ENCODE data around the gene C4A. TPM values are rescaled to one million over a fixed set of nuclear protein-coding genes. Genes with fewer than 3 reads are reported as not detected.
A peak's percentile ranks its signal among the peaks of the same experiment; 100 is the strongest.

The C4A gene
- total and polyA plus RNA-seq, 2 donors (not counting 1 experiment from before 2014, with no cell fraction given) = 21.1 to 25.2 TPM

- TF ChIP-seq, protein P1, sequence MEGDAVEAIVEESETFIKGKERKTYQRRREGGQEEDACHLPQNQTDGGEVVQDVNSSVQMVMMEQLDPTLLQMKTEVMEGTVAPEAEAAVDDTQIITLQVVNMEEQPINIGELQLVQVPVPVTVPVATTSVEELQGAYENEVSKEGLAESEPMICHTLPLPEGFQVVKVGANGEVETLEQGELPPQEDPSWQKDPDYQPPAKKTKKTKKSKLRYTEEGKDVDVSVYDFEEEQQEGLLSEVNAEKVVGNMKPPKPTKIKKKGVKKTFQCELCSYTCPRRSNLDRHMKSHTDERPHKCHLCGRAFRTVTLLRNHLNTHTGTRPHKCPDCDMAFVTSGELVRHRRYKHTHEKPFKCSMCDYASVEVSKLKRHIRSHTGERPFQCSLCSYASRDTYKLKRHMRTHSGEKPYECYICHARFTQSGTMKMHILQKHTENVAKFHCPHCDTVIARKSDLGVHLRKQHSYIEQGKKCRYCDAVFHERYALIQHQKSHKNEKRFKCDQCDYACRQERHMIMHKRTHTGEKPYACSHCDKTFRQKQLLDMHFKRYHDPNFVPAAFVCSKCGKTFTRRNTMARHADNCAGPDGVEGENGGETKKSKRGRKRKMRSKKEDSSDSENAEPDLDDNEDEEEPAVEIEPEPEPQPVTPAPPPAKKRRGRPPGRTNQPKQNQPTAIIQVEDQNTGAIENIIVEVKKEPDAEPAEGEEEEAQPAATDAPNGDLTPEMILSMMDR (conservative IDR thresholded peaks at IDR 0.05 in 1 of 2, IDR thresholded peaks at IDR 0.05 in 1 of 2; ENCODE audit: low read depth in 1 of 2, low read length in 2 of 2) = no peak
- TF ChIP-seq EZH2 (IDR thresholded peaks at IDR 0.05; ENCODE audit: low read length, missing control alignments) = no peak
- Histone ChIP-seq H4K20me1 (ENCODE audit: control insufficient read depth, extremely low read depth, insufficient read depth, low read length) (no peaks in the 10 kb centered on the region), H3K27me3 (ENCODE audit: control insufficient read depth, insufficient read depth, low read length) (no peaks in the 10 kb centered on the region), H2AFZ (ENCODE audit: low read length) (no peak overlapping the region), H3K4me1 (ENCODE audit: control insufficient read depth, extremely low read depth, insufficient read depth, low read length) (peaks cover 23% of the 10 kb centered on the region), H3K27ac (ENCODE audit: insufficient read depth, low read length) (peak overlapping the region; percentile 82), H3K79me2 (ENCODE audit: control insufficient read depth, insufficient read depth, low read length) (no peaks in the 10 kb centered on the region), H3K9ac (ENCODE audit: insufficient read depth, low read length) (peak overlapping the region; percentile 58), H3K4me3 (replicated peaks in 1 of 4; ENCODE audit: control extremely low read depth in 1 of 4, insufficient read depth in 1 of 4, low read depth in 3 of 4, low read length in 4 of 4) (no peak overlapping the region), H3K4me2 (ENCODE audit: extremely low read depth, insufficient read depth, low read length) (no peak overlapping the region), H3K36me3 (ENCODE audit: control insufficient read depth, insufficient read depth, low read length) (peaks cover 1% of the 10 kb centered on the region), H3K9me3 (ENCODE audit: control insufficient read depth, insufficient read depth, low read depth, low read length) (no peaks in the 10 kb centered on the region)
- no peak for DNase-seq (ENCODE audit: low read depth in 2 of 2)
These were observed 64.1 kb downstream of the C4A start for GRCh38 chr6:32045811-32046449.

GRCh38 chr6:32046450-32047083 lies 64.7 kb downstream of the C4A start:
- Histone ChIP-seq H3K4me2 (ENCODE audit: extremely low read depth, insufficient read depth, low read length) (no peak overlapping the region), H3K27me3 (ENCODE audit: control insufficient read depth, insufficient read depth, low read length) (no peaks in the 10 kb centered on the region), H3K4me1 (ENCODE audit: control insufficient read depth, extremely low read depth, insufficient read depth, low read length) (peaks cover 23% of the 10 kb centered on the region), H3K79me2 (ENCODE audit: control insufficient read depth, insufficient read depth, low read length) (no peaks in the 10 kb centered on the region), H4K20me1 (ENCODE audit: control insufficient read depth, extremely low read depth, insufficient read depth, low read length) (no peaks in the 10 kb centered on the region), H2AFZ (ENCODE audit: low read length) (no peak overlapping the region), H3K4me3 (replicated peaks in 1 of 4; ENCODE audit: control extremely low read depth in 1 of 4, insufficient read depth in 1 of 4, low read depth in 3 of 4, low read length in 4 of 4) (no peak overlapping the region), H3K36me3 (ENCODE audit: control insufficient read depth, insufficient read depth, low read length) (peaks cover 1% of the 10 kb centered on the region), H3K9me3 (ENCODE audit: control insufficient read depth, insufficient read depth, low read depth, low read length) (no peaks in the 10 kb centered on the region), H3K27ac (ENCODE audit: insufficient read depth, low read length) (peak overlapping the region; percentile 82), H3K9ac (ENCODE audit: insufficient read depth, low read length) (peak overlapping the region; percentile 58)
- DNase-seq (ENCODE audit: low read depth in 2 of 2) = peak; percentile 6 to 23
- TF ChIP-seq, protein P1 (conservative IDR thresholded peaks at IDR 0.05 in 1 of 2, IDR thresholded peaks at IDR 0.05 in 1 of 2; ENCODE audit: low read depth in 1 of 2, low read length in 2 of 2) = no peak
- no peak for TF ChIP-seq EZH2 (IDR thresholded peaks at IDR 0.05; ENCODE audit: low read length, missing control alignments)

DNA sequence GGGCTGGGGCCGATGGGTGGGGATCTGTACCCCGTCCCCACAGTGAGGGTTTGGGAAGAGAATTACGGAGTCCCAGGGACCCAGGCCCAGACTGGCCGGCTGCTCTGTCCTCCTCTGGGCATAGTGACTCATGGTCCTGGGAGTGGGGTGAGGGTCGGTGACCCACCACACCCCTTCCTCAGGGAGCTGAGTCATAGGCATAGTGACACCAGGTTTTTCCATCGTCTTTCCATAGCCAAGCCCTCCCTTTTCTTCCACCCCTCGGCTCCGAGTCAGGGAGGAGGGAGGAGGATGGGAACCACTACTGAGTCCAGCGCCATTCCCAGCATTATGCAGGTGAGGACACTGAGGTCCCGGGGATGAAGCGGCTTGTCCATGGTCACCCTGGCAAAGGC lies 65.2 kb downstream of the C4A start:
- H2AFZ ChIP-seq (ENCODE audit: low read length) = no peak overlapping the region
- peak overlapping the region; percentile 82 for H3K27ac ChIP-seq (ENCODE audit: insufficient read depth, low read length)

More for the DNA sequence above, 65.2 kb downstream of the C4A start:
- TF ChIP-seq, protein P1 (conservative IDR thresholded peaks at IDR 0.05 in 1 of 2, IDR thresholded peaks at IDR 0.05 in 1 of 2; ENCODE audit: low read depth in 1 of 2, low read length in 2 of 2) = no peak
- TF ChIP-seq EZH2 (IDR thresholded peaks at IDR 0.05; ENCODE audit: low read length, missing control alignments) = no peak
- H4K20me1 ChIP-seq (ENCODE audit: control insufficient read depth, extremely low read depth, insufficient read depth, low read length) = no peaks in the 10 kb centered on the region
- no peaks in the 10 kb centered on the region for H3K27me3 ChIP-seq (ENCODE audit: control insufficient read depth, insufficient read depth, low read length)
- no peaks in the 10 kb centered on the region for H3K79me2 ChIP-seq (ENCODE audit: control insufficient read depth, insufficient read depth, low read length)
- no peak overlapping the region for H3K4me3 ChIP-seq (replicated peaks in 1 of 4; ENCODE audit: control extremely low read depth in 1 of 4, insufficient read depth in 1 of 4, low read depth in 3 of 4, low read length in 4 of 4)
- H3K36me3 ChIP-seq (ENCODE audit: control insufficient read depth, insufficient read depth, low read length) = peaks cover 1% of the 10 kb centered on the region
- H3K9ac ChIP-seq (ENCODE audit: insufficient read depth, low read length) = peak overlapping the region; percentile 58
- no peaks in the 10 kb centered on the region for H3K9me3 ChIP-seq (ENCODE audit: control insufficient read depth, insufficient read depth, low read depth, low read length)
- peak; percentile 47 to 63 for DNase-seq (ENCODE audit: low read depth in 2 of 2)
- H3K4me1 ChIP-seq (ENCODE audit: control insufficient read depth, extremely low read depth, insufficient read depth, low read length) = peaks cover 23% of the 10 kb centered on the region
- H3K4me2 ChIP-seq (ENCODE audit: extremely low read depth, insufficient read depth, low read length) = peak overlapping the region; percentile 40

Measured in fibroblast of lung (primary cell).